PC-3 (cell line): ENCODE data around the gene CAPS2. TPM values are rescaled to one million over a fixed set of nuclear protein-coding genes. Genes with fewer than 3 reads are reported as not detected.

Experiments
- ATAC-seq: fragments of 200-7000 bp; cut with Tn5 transposase; 2 replicates; pipeline ENCODE4 v1.9.1; 2020; ENCODE audit warnings: mild to moderate bottlenecking, moderate library complexity
- BruUV-seq: library from RNA; stranded (reverse); fragments of 400-500 nt; replicated peaks from 2 replicates; lab custom pipeline; 2021; lab: Mats Ljungman, UMichigan
- CTCF ChIA-PET: fragments of 300-600 bp; sonication (Branson Sonifier 250); formaldehyde crosslinking; loops from one replicate; lab custom pipeline; 2022; ENCODE audit warnings: antibody characterized with exemption; lab: Charles Lee
- POLR2A ChIA-PET: fragments of 300-600 bp; sonication (Branson Sonifier 250); formaldehyde crosslinking; loops from one replicate; lab custom pipeline; 2022; ENCODE audit warnings: antibody characterized with exemption; ENCODE audit not compliant: unreplicated experiment; lab: Charles Lee
- DNase-seq: peaks from one replicate; pipeline ENCODE4 v3.0.0-alpha.2; 2015
- H2AFZ ChIP-seq: fragments of 300-600 bp; sonication (generic); 2 replicates; pipeline ENCODE4 v1.6.0; 2016; ENCODE audit warnings: antibody characterized with exemption, low read length
- H3F3A ChIP-seq: fragments of 300-600 bp; sonication (generic); one replicate; pipeline ENCODE4 v1.6.0; 2017; ENCODE audit warnings: antibody characterized with exemption, low read length, control low read depth, mild to moderate bottlenecking; ENCODE audit not compliant: unreplicated experiment
- H3K27ac ChIP-seq: fragments of 300-600 bp; sonication (generic); 2 replicates; pipeline ENCODE4 v1.5.1; 2016; ENCODE audit warnings: mild to moderate bottlenecking, low read length
- H3K27me3 ChIP-seq: fragments of 300-600 bp; sonication (generic); 2 replicates; pipeline ENCODE4 v1.6.1; 2016; ENCODE audit warnings: low read length, mixed read lengths
- H3K36me3 ChIP-seq: fragments of 300-600 bp; sonication (generic); 2 replicates; pipeline ENCODE4 v1.6.1; 2016; ENCODE audit warnings: low read depth, mixed run types, low read length, mixed read lengths
- H3K4me1 ChIP-seq: fragments of 300-600 bp; sonication (generic); 2 replicates; pipeline ENCODE4 v1.5.1; 2016; ENCODE audit warnings: low read length; ENCODE audit not compliant: insufficient read depth
- H3K4me2 ChIP-seq: fragments of 300-600 bp; sonication (generic); 2 replicates; pipeline ENCODE4 v1.6.0; 2016; ENCODE audit warnings: low read length
- H3K4me3 ChIP-seq: fragments of 300-600 bp; sonication (generic); 2 replicates; pipeline ENCODE4 v1.5.1; 2016; ENCODE audit warnings: mild to moderate bottlenecking, low read length, mixed read lengths
- H3K79me2 ChIP-seq: fragments of 300-600 bp; sonication (generic); 2 replicates; pipeline ENCODE4 v1.6.1; 2017; ENCODE audit warnings: low read length, mixed read lengths
- H3K9ac ChIP-seq: fragments of 300-600 bp; sonication (generic); 2 replicates; pipeline ENCODE4 v1.6.0; 2016; ENCODE audit warnings: mild to moderate bottlenecking, low read length
- H3K9me2 ChIP-seq: fragments of 300-600 bp; sonication (generic); replicated peaks from 2 replicates; pipeline ENCODE4 v1.6.1; 2016; ENCODE audit warnings: mixed run types, low read length, mixed read lengths
- H3K9me3 ChIP-seq: fragments of 300-600 bp; sonication (generic); 2 replicates; pipeline ENCODE4 v1.6.1; 2016; ENCODE audit warnings: low read length, mixed read lengths
- H4K20me1 ChIP-seq: fragments of 300-600 bp; sonication (generic); 2 replicates; pipeline ENCODE4 v1.6.1; 2016; ENCODE audit warnings: low read length, mixed read lengths
- CTCF ChIP-seq: fragments of 300-600 bp; sonication (generic); conservative IDR thresholded peaks from 2 replicates; pipeline ENCODE4 v1.5.1; 2017; ENCODE audit warnings: antibody characterized with exemption, low read depth, mild to moderate bottlenecking, low read length
- EZH2 ChIP-seq: fragments of 300-600 bp; sonication (generic); IDR thresholded peaks from one replicate; pipeline ENCODE4 v1.6.1; 2017; ENCODE audit warnings: antibody characterized with exemption, mild to moderate bottlenecking, low read length; ENCODE audit not compliant: unreplicated experiment
- EZH2phosphoT487 ChIP-seq: fragments of 300-600 bp; sonication (generic); IDR thresholded peaks from 2 replicates; pipeline ENCODE4 v1.6.1; 2018; ENCODE audit warnings: mild to moderate bottlenecking, antibody characterized with exemption, low read length, borderline replicate concordance
- intact Hi-C: fragments of 100-400 bp; cut with micrococcal nuclease; formaldehyde crosslinking; loops from 2 replicates; pipeline ENCODE4 v1.9.0; 2023
- total RNA-seq: library from RNA; depleted of rRNA; stranded (reverse); fragments of >200 nt; gene quantifications from 2 replicates; pipeline ENCODE4 v1.2.3, GENCODE V29; 2014

The CAPS2 gene
- total RNA-seq, 1 experiment from 2014 or later = 8.4 TPM

- TF ChIP-seq CTCF = no peak
- TF ChIP-seq EZH2phosphoT487 = no peak
- no peak for TF ChIP-seq EZH2
- Histone ChIP-seq H3K4me2 (no peak overlapping the region), H3K9me2 (no peaks in the 10 kb centered on the region), H3K36me3 (no peaks in the 10 kb centered on the region), H3K27ac (no peak overlapping the region), H3F3A (peaks cover 3% of the 10 kb centered on the region), H3K9ac (no peak overlapping the region), H3K4me1 (peaks cover 17% of the 10 kb centered on the region), H3K27me3 (no peaks in the 10 kb centered on the region), H4K20me1 (no peaks in the 10 kb centered on the region), H2AFZ (no peak overlapping the region), H3K79me2 (no peaks in the 10 kb centered on the region), H3K4me3 (no peak overlapping the region), H3K9me3 (peaks cover 17% of the 10 kb centered on the region)
- intact Hi-C loops = no loop called here
- ATAC-seq (no peak), DNase-seq (no peak)
- CTCF ChIA-PET = no interaction called here
- POLR2A ChIA-PET = no interaction called here
- BruUV-seq = no TSS peak
Observed at GRCh38 chr12:75239987-75240386, 90.1 kb downstream of the CAPS2 start.

GRCh38 chr12:75236206-75236605, 93.9 kb downstream of the CAPS2 start:
- Histone ChIP-seq H3K4me1 (peaks cover 17% of the 10 kb centered on the region), H3K9me3 (peaks cover 17% of the 10 kb centered on the region), H4K20me1 (no peaks in the 10 kb centered on the region), H3K27me3 (no peaks in the 10 kb centered on the region), H3F3A (peaks cover 3% of the 10 kb centered on the region), H2AFZ (no peak overlapping the region), H3K79me2 (no peaks in the 10 kb centered on the region), H3K36me3 (no peaks in the 10 kb centered on the region), H3K4me3 (no peak overlapping the region), H3K4me2 (no peak overlapping the region), H3K27ac (no peak overlapping the region), H3K9me2 (no peaks in the 10 kb centered on the region), H3K9ac (no peak overlapping the region)
- ChIA-PET CTCF (no interaction called here), POLR2A (interaction anchor here (0.5 kb wide), 1 partner anchor 10 kb away, joined by 19 read pairs; no protein-coding TSS in a partner anchor)
- intact Hi-C loops = loop anchor here (2.0 kb wide), 1 partner anchor 39 kb away; no protein-coding TSS in a partner anchor
- no peak for TF ChIP-seq EZH2
- no peak for TF ChIP-seq CTCF
- no peak for TF ChIP-seq EZH2phosphoT487
- ATAC-seq (peak; percentile 98), DNase-seq (peak; percentile 97)
- BruUV-seq = no TSS peak

GRCh38 chr12:75227132-75227531, 103.0 kb downstream of the CAPS2 start:
- H2AFZ ChIP-seq = no peak overlapping the region
- no peak overlapping the region for H3K4me3 ChIP-seq
- no peaks in the 10 kb centered on the region for H3K27me3 ChIP-seq
- H3K79me2 ChIP-seq = no peaks in the 10 kb centered on the region
- H4K20me1 ChIP-seq = no peaks in the 10 kb centered on the region
- intact Hi-C loops = no loop called here
- no peak overlapping the region for H3K9ac ChIP-seq
- H3K4me1 ChIP-seq = peaks cover 9% of the 10 kb centered on the region
- H3K9me2 ChIP-seq = no peaks in the 10 kb centered on the region
- TF ChIP-seq EZH2 = no peak
- TF ChIP-seq CTCF = no peak
- no peak for TF ChIP-seq EZH2phosphoT487
- H3F3A ChIP-seq = no peaks in the 10 kb centered on the region
- H3K36me3 ChIP-seq = no peaks in the 10 kb centered on the region
- no peak overlapping the region for H3K27ac ChIP-seq
- DNase-seq = no peak
- H3K9me3 ChIP-seq = no peaks in the 10 kb centered on the region
- no peak overlapping the region for H3K4me2 ChIP-seq
- POLR2A ChIA-PET = no interaction called here
- ATAC-seq = no peak
- CTCF ChIA-PET = no interaction called here
- no TSS peak for BruUV-seq
